H1 (cell line): ENCODE measurements around the gene KRT7. TPM values are rescaled to one million over a fixed set of nuclear protein-coding genes. Genes with fewer than 3 reads are reported as not detected.
A peak's percentile ranks its signal among the peaks of the same experiment; 100 is the strongest.

Experiments
- CTCF ChIA-PET: fragments of 300-600 bp; sonication (Branson Sonifier 250); formaldehyde crosslinking; loops from one replicate; lab custom pipeline; 2021; ENCODE audit not compliant: partially characterized antibody; lab: Charles Lee
- POLR2A ChIA-PET: fragments of 300-600 bp; sonication (Branson Sonifier 250); formaldehyde crosslinking; loops from one replicate; lab custom pipeline; 2021; ENCODE audit warnings: inconsistent platforms; ENCODE audit not compliant: partially characterized antibody; lab: Charles Lee
- DNase-seq, 2 experiments: peaks; one replicate each; pipeline versions ENCODE4 v3.0.0 to v3.0.0-alpha.2; 2010 to 2022; ENCODE audit warnings: low spot score in 2 of 2, low read depth in 1 of 2, mixed read lengths in 1 of 2
- FAIRE-seq: peaks from 2 replicates; lab custom pipeline; 2011; peaks lifted over from hg19 to GRCh38; lab: Jason Lieb, UNC
- H2AFZ ChIP-seq: 2 replicates; pipeline ENCODE4 v1.8.1; 2012; ENCODE audit warnings: low read length, inconsistent platforms
- H2AK5ac ChIP-seq: 2 replicates; pipeline ENCODE4 v1.6.1; 2013; ENCODE audit warnings: low read depth, low read length
- H2BK120ac ChIP-seq: replicated peaks from 2 replicates; pipeline ENCODE3; 2013; ENCODE audit warnings: low read depth, low read length, inconsistent platforms
- H2BK12ac ChIP-seq: 2 replicates; pipeline ENCODE4 v1.6.1; 2013; ENCODE audit warnings: low read depth, low read length
- H2BK15ac ChIP-seq: 2 replicates; pipeline ENCODE4 v1.6.1; 2013; ENCODE audit warnings: low read length
- H2BK20ac ChIP-seq: 2 replicates; pipeline ENCODE4 v1.6.1; 2013; ENCODE audit warnings: low read length
- H2BK5ac ChIP-seq: 2 replicates; pipeline ENCODE4 v1.6.1; 2013; ENCODE audit warnings: low read depth, low read length
- H3K14ac ChIP-seq: 2 replicates; pipeline ENCODE4 v1.6.1; 2013; ENCODE audit warnings: inconsistent platforms; ENCODE audit not compliant: insufficient read length
- H3K18ac ChIP-seq: 2 replicates; pipeline ENCODE4 v1.6.1; 2013; ENCODE audit warnings: low read length; ENCODE audit errors: extremely low read depth
- H3K23ac ChIP-seq: 2 replicates; pipeline ENCODE4 v1.6.1; 2013; ENCODE audit warnings: inconsistent platforms; ENCODE audit not compliant: insufficient read length
- H3K23me2 ChIP-seq: 2 replicates; pipeline ENCODE4 v1.6.1; 2013; ENCODE audit warnings: low read depth, low read length
- H3K27ac ChIP-seq: 2 replicates; pipeline ENCODE4 v1.6.1; 2011; ENCODE audit warnings: low read depth, low read length, inconsistent platforms
- H3K27me3 ChIP-seq, 4 experiments: replicated peaks in 1 of 4; 1 replicate in 1 of 4; 2 replicates in 3 of 4; pipeline versions ENCODE4 v1.6.1 to v1.8.1; 2011 to 2013; ENCODE audit warnings: low read length in 3 of 4, mild to moderate bottlenecking in 3 of 4, inconsistent platforms in 2 of 4, mixed read lengths in 2 of 4, moderate library complexity in 1 of 4; ENCODE audit not compliant: control insufficient read depth in 3 of 4, insufficient read depth in 3 of 4; ENCODE audit errors: extremely low read depth in 1 of 4
- H3K36me3 ChIP-seq, 4 experiments: 2 replicates each; pipeline versions ENCODE4 v1.6.1 to v1.8.1; 2011 to 2013; ENCODE audit warnings: mild to moderate bottlenecking in 4 of 4, low read length in 3 of 4, moderate library complexity in 2 of 4, control low read depth in 1 of 4, inconsistent platforms in 1 of 4; ENCODE audit not compliant: insufficient read depth in 4 of 4, control insufficient read depth in 2 of 4
- H3K4ac ChIP-seq: replicated peaks from 2 replicates; pipeline ENCODE3; 2013; ENCODE audit warnings: low read length, low read depth, mixed read lengths, inconsistent platforms; ENCODE audit not compliant: insufficient read length
- H3K4me1 ChIP-seq, 4 experiments: replicated peaks in 1 of 4; 1 replicate in 1 of 4; 2 replicates in 3 of 4; pipeline versions ENCODE4 v1.6.1 to v1.8.1; 2011 to 2013; ENCODE audit warnings: low read length in 3 of 4, inconsistent platforms in 2 of 4, mixed read lengths in 1 of 4; ENCODE audit not compliant: insufficient read depth in 4 of 4, control insufficient read depth in 3 of 4
- H3K4me2 ChIP-seq, 2 experiments: 2 replicates each; pipeline versions ENCODE4 v1.6.1 to v1.8.1; 2011 to 2013; ENCODE audit warnings: low read depth in 2 of 2, low read length in 2 of 2, control low read depth in 1 of 2, inconsistent platforms in 1 of 2, mild to moderate bottlenecking in 1 of 2; ENCODE audit not compliant: insufficient read depth in 1 of 2
- H3K4me3 ChIP-seq, 4 experiments: fragments of 200-600, 300-600 bp in 1 of 4; sonication (generic), shearing (Covaris generic), sonication (Bioruptor Twin) in 1 of 4; 2 replicates each; pipeline versions ENCODE4 v1.5.1 to v1.8.1; 2011 to 2016; ENCODE audit warnings: low read length in 4 of 4, low read depth in 3 of 4, control low read depth in 2 of 4, inconsistent platforms in 2 of 4, mild to moderate bottlenecking in 2 of 4, mixed read lengths in 1 of 4, moderate library complexity in 1 of 4; ENCODE audit not compliant: insufficient read depth in 2 of 4; ENCODE audit errors: extremely low read depth in 1 of 4
- H3K56ac ChIP-seq: replicated peaks from 2 replicates; pipeline ENCODE3; 2013; ENCODE audit warnings: low read depth, mild to moderate bottlenecking, mixed read lengths, low read length, inconsistent platforms; ENCODE audit not compliant: insufficient read length
- H3K79me1 ChIP-seq: 2 replicates; pipeline ENCODE4 v1.6.1; 2013; ENCODE audit warnings: low read depth, low read length, control low read depth
- H3K79me2 ChIP-seq, 2 experiments: 2 replicates each; pipeline versions ENCODE4 v1.6.1 to v1.8.1; 2012 to 2013; ENCODE audit warnings: low read length in 2 of 2, mild to moderate bottlenecking in 2 of 2, inconsistent platforms in 1 of 2; ENCODE audit not compliant: insufficient read depth in 2 of 2, control insufficient read depth in 1 of 2
- H3K9ac ChIP-seq, 4 experiments: replicated peaks in 1 of 4; 1 replicate in 1 of 4; 2 replicates in 3 of 4; pipeline versions ENCODE4 v1.6.1 to v1.8.1; 2011 to 2013; ENCODE audit warnings: low read depth in 3 of 4, low read length in 3 of 4, control low read depth in 2 of 4, mild to moderate bottlenecking in 2 of 4, moderate library complexity in 2 of 4, inconsistent platforms in 1 of 4; ENCODE audit errors: extremely low read depth in 1 of 4
- H3K9me3 ChIP-seq, 2 experiments: 2 replicates each; pipeline versions ENCODE4 v1.6.1 to v1.8.1; 2012 to 2013; ENCODE audit warnings: mild to moderate bottlenecking in 2 of 2, moderate library complexity in 2 of 2, control low read depth in 1 of 2, inconsistent platforms in 1 of 2, low read depth in 1 of 2, low read length in 1 of 2, mixed read lengths in 1 of 2; ENCODE audit not compliant: insufficient read depth in 2 of 2
- H4K20me1 ChIP-seq, 2 experiments: replicated peaks in 1 of 2; 2 replicates each; pipeline versions ENCODE3 to v1.8.1; 2011 to 2013; ENCODE audit warnings: inconsistent platforms in 2 of 2, low read length in 2 of 2, mild to moderate bottlenecking in 1 of 2; ENCODE audit not compliant: insufficient read depth in 2 of 2, control insufficient read depth in 1 of 2
- H4K5ac ChIP-seq: 2 replicates; pipeline ENCODE4 v1.6.1; 2013; ENCODE audit warnings: low read length, low read depth, mixed read lengths, inconsistent platforms; ENCODE audit not compliant: insufficient read length
- H4K8ac ChIP-seq: 2 replicates; pipeline ENCODE4 v1.8.0; 2013; ENCODE audit warnings: mild to moderate bottlenecking, moderate library complexity, low read length, inconsistent platforms; ENCODE audit not compliant: insufficient read depth; ENCODE audit errors: extremely low read depth
- H4K91ac ChIP-seq: replicated peaks from 2 replicates; pipeline ENCODE3; 2013; ENCODE audit warnings: low read length, mixed read lengths, inconsistent platforms; ENCODE audit not compliant: insufficient read length
- BRCA1 ChIP-seq: IDR thresholded peaks from 2 replicates; pipeline ENCODE4 v1.6.1; 2012; ENCODE audit warnings: low read depth, low read length, improper control_type of control experiment
- CEBPB ChIP-seq: IDR thresholded peaks from 2 replicates; pipeline ENCODE4 v1.6.1; 2012; ENCODE audit warnings: low read depth, low read length
- EP300 ChIP-seq, 2 experiments: IDR thresholded peaks; 1 replicate in 1 of 2; 2 replicates in 1 of 2; pipeline ENCODE4 v1.6.1; 2011 to 2012; ENCODE audit warnings: low read depth in 2 of 2, low read length in 2 of 2, mild to moderate bottlenecking in 2 of 2, borderline replicate concordance in 1 of 2, inconsistent platforms in 1 of 2, moderate library complexity in 1 of 2
- GTF2F1 ChIP-seq: IDR thresholded peaks from 2 replicates; pipeline ENCODE4 v1.6.1; 2012; ENCODE audit warnings: low read depth, low read length, improper control_type of control experiment, borderline replicate concordance
- KDM5A ChIP-seq: fragments of 200-600 bp; IDR thresholded peaks from 2 replicates; pipeline ENCODE4 v1.7.1; 2012; ENCODE audit warnings: mild to moderate bottlenecking, low read length, inconsistent platforms, mixed read lengths
- MAFK ChIP-seq: IDR thresholded peaks from 2 replicates; pipeline ENCODE4 v1.6.1; 2012; ENCODE audit warnings: low read depth, mild to moderate bottlenecking, improper control_type of control experiment, low read length
- RAD21 ChIP-seq, 2 experiments: IDR thresholded peaks in 1 of 2; conservative IDR thresholded peaks in 1 of 2; 2 replicates each; pipeline ENCODE4 v1.6.1; 2011; ENCODE audit warnings: low read depth in 2 of 2, low read length in 2 of 2, improper control_type of control experiment in 1 of 2, inconsistent platforms in 1 of 2, mild to moderate bottlenecking in 1 of 2, moderate library complexity in 1 of 2
- SAP30 ChIP-seq: fragments of 300-600 bp; sonication (generic); IDR thresholded peaks from 2 replicates; pipeline ENCODE4 v1.7.1; 2012; ENCODE audit warnings: low read length, moderate library complexity, mild to moderate bottlenecking, inconsistent platforms; ENCODE audit not compliant: insufficient read depth, insufficient replicate concordance
- SIRT6 ChIP-seq: IDR thresholded peaks from one replicate; pipeline ENCODE4 v1.7.1; 2012; ENCODE audit warnings: low read length, inconsistent platforms
- TAF1 ChIP-seq: IDR thresholded peaks from 2 replicates; pipeline ENCODE4 v1.6.1; 2011; ENCODE audit warnings: mild to moderate bottlenecking, low read depth, low read length
- WGBS, 2 experiments: shearing (Covaris generic) in 1 of 2; methylation state at CpG; one replicate each; pipeline versions ENCODE4 v1.1.6 to v1.1.7; 2013 to 2015; ENCODE audit warnings: low lambda C conversion rate in 2 of 2, mixed read lengths in 2 of 2, inconsistent platforms in 1 of 2, low coverage in 1 of 2, missing lambda C conversion rate in 1 of 2; ENCODE audit not compliant: insufficient replicate concordance in 2 of 2, insufficient coverage in 1 of 2, insufficient read length in 1 of 2; ENCODE audit errors: extremely low coverage in 1 of 2, missing lambda C conversion rate in 1 of 2; 5-methylcytosine and 5-hydroxymethylcytosine counted together
- polyA plus RNA-seq, 7 experiments: library from polyadenylated mRNA; depleted of rRNA in 3 of 7; stranded (reverse) in 5 of 7; unstranded in 2 of 7; fragments of >200 nt in 5 of 7; fragments of 200-250 nt in 2 of 7; gene quantifications; 1 replicate in 5 of 7; 2 replicates in 1 of 7; 4 replicates in 1 of 7; pipeline versions ENCODE4 v1.2.1 to v1.2.3, GENCODE V29; 2011 to 2013; ENCODE audit warnings: missing spikeins in 2 of 7, mixed read lengths in 2 of 7
- total RNA-seq: library from RNA; stranded (reverse); fragmentation: NEBNext Ultra II Directional; extraction: Animal tissue kit (Norgen Biotek cat#: 25700); gene quantifications from 2 replicates; pipeline ENCODE4 v1.2.1, GENCODE V29; 2021
- TF ChIP-seq, protein P1 (sequence below): IDR thresholded peaks from 2 replicates; pipeline ENCODE4 v1.6.1; 2011; ENCODE audit warnings: low read length, improper control_type of control experiment

The KRT7 gene
- total and polyA plus RNA-seq, 2 of the 8 experiments (the other 6 are each of a cell fraction or from before 2014, with no cell fraction given) = 13.2 to 19.0 TPM

DNA sequence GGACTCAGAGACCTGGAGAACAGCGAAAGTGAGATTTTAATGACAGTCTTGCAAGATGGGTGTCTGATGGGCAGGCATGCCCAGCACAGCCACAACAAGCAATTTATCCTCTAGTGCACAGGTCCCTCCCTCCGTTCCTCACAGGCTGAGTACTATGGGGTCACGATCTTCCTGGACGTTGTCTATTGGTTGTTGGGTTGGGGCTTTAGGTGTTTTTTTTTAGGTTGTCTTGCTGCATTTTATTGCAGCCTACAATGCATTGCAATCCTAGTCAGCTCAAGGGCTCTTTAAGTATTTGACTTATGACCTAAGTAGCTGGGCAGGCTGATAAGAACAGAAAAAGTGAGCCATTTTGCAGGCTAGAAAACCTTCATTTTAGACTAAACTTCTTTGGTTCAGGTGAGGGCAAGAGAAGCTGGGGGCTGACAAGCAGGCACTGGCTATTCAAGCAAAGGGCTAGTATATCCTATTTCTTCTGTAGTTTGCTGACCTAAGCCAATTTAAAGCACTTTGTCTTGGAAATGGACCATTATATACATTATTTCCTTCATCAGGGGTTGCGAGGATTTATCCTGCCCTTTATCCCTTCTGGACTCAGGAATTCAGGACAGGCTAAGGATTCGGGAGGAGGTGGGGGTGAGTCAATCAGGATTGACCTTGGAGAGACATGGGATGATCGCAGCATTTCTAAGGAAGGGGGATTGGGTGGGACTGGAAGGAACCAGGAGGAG is 6.0 kb downstream of the KRT7 start:
- peak overlapping the region; percentile 39; the same call in 1 of the 2 replicates for H2BK12ac ChIP-seq
- no peak overlapping the region for H2BK5ac ChIP-seq
- no peak overlapping the region for H4K91ac ChIP-seq
- H3K4me2 ChIP-seq = no peak overlapping the region; a peak in 1 of 4 replicates
- peaks cover 0 to 17% (median 5%) of the 10 kb centered on the region in 4 experiments; a peak in 4 of 7 replicates for H3K27me3 ChIP-seq
- no peak overlapping the region for H3K14ac ChIP-seq
- H2BK120ac ChIP-seq = no peak overlapping the region
- H3K79me2 ChIP-seq = no peaks in the 10 kb centered on the region
- no peak for FAIRE-seq
- H3K23me2 ChIP-seq = no peaks in the 10 kb centered on the region
- H3K4me3 ChIP-seq = no peak overlapping the region
- H4K5ac ChIP-seq = no peak overlapping the region
- no peak overlapping the region for H2AK5ac ChIP-seq
- no peak overlapping the region for H3K56ac ChIP-seq
- no peak overlapping the region for H2BK15ac ChIP-seq
- H3K9me3 ChIP-seq = no peaks in the 10 kb centered on the region
- H3K79me1 ChIP-seq = no peaks in the 10 kb centered on the region
- H3K18ac ChIP-seq = no peak overlapping the region
- H3K4me1 ChIP-seq = peaks cover 9 to 23% (median 16%) of the 10 kb centered on the region in 4 experiments
- ChIA-PET CTCF (interaction anchor here (0.8 to 17.6 kb wide), 13 partner anchors 7 to 90 kb away, joined by 3 to 151 read pairs (median 8); no protein-coding TSS in a partner anchor), POLR2A (interaction anchor here (1.6 to 1.8 kb wide), 2 partner anchors 9 to 17 kb away, joined by 6 to 12 read pairs; no protein-coding TSS in a partner anchor)
- no peak overlapping the region for H3K23ac ChIP-seq
- H3K27ac ChIP-seq = no peak overlapping the region
- H3K4ac ChIP-seq = no peak overlapping the region
- no peaks in the 10 kb centered on the region; a peak in 1 of 8 replicates for H3K36me3 ChIP-seq
- H2BK20ac ChIP-seq = no peak overlapping the region
- H4K20me1 ChIP-seq = no peaks in the 10 kb centered on the region
- no peak overlapping the region for H4K8ac ChIP-seq
- no peak overlapping the region for H3K9ac ChIP-seq
- no peak overlapping the region for H2AFZ ChIP-seq
- DNase-seq = no peak
- WGBS, 2 experiments = 86% methylated on average over 7 of the region's 7 CpGs; no CpG with 5 or more reads in 1 of the 2 experiments
- TF ChIP-seq GTF2F1 (no peak), BRCA1 (no peak), CEBPB (no peak), SAP30 (no peak), MAFK (no peak), SIRT6 (no peak), EP300 (IDR thresholded peaks at IDR 0.05; ENCODE audit: borderline replicate concordance in 1 of 2, low read depth in 2 of 2, low read length in 2 of 2) (no peak), RAD21 (IDR thresholded peaks at IDR 0.05 in 1 of 2, conservative IDR thresholded peaks at IDR 0.05 in 1 of 2; ENCODE audit: low read depth in 2 of 2, low read length in 2 of 2) (no peak), KDM5A (no peak), TAF1 (no peak)
- TF ChIP-seq, protein P1, sequence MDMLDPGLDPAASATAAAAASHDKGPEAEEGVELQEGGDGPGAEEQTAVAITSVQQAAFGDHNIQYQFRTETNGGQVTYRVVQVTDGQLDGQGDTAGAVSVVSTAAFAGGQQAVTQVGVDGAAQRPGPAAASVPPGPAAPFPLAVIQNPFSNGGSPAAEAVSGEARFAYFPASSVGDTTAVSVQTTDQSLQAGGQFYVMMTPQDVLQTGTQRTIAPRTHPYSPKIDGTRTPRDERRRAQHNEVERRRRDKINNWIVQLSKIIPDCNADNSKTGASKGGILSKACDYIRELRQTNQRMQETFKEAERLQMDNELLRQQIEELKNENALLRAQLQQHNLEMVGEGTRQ = no peak
